ENCODE results near the gene TMEM259. TPM values are rescaled to one million over a fixed set of nuclear protein-coding genes. Genes with fewer than 3 reads are reported as not detected.
A peak's percentile ranks its signal among the peaks of the same experiment; 100 is the strongest.

TMEM259 gene
- total and polyA plus RNA-seq, 9 of the 15 experiments (the other 6 are each of a cell fraction or from before 2014, with no cell fraction given), result 0.52 to 231 (median 63.6) TPM

- no peak for TF ChIP-seq NR0B1 (IDR thresholded peaks at IDR 0.05; ENCODE audit: partially characterized antibody)
- 0 out of 2 replicates have a peak, but pooled peaks have one; percentile 41 for TF ChIP-seq PHB2 (IDR thresholded peaks at IDR 0.05; ENCODE audit: low read depth)
These were observed 2.5 kb downstream of the TMEM259 start (continued) for GRCh38 chr19:1018393-1018792.

DNA sequence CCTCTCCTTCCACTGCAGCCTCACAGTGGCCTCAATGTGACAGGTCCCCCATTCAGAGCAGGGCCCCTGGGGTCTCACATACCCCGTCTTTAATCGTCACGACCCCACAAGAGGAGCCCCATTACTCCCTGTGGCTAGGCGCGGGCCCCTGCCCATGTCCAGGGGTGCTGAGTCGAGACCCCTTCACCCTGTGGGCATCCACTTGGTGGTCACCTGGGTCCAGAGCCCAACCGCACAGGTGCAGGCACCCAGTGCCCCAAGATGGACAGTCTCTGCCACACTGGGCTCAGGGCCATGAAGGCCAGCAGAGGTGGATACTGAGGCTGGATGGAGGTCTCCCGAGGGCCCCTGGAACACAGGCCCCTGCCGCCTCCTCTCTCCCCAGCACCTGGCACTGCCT lies 3.0 kb downstream of the TMEM259 start:
- peaks cover 80% of the 10 kb centered on the region for H3K79me2 ChIP-seq (ENCODE audit: control insufficient read depth, insufficient read depth, low read length)
- in situ Hi-C loops (cut with MboI), result no loop called here
- no peaks in the 10 kb centered on the region for H3K9me3 ChIP-seq (replicated peaks; ENCODE audit: control insufficient read depth, insufficient read depth, low read depth, low read length)
- FAIRE-seq (no peak), ATAC-seq (no peak), DNase-seq (ENCODE audit: extremely low read depth in 1 of 4, low spot score in 3 of 4) (no peak)
- peaks cover 53% of the 10 kb centered on the region for H4K20me1 ChIP-seq (replicated peaks; ENCODE audit: control insufficient read depth, insufficient read depth, low read length)
- H3K27me3 ChIP-seq (ENCODE audit: control insufficient read depth in 2 of 2, insufficient read depth in 2 of 2, low read length in 2 of 2), result no peaks in the 10 kb centered on the region
- POLR2A ChIA-PET, result interaction anchor here (1.2 kb wide), 1 partner anchor 8 kb away, joined by 6 read pairs; the partner anchor contains the start of gene CNN2
- 58% methylated on average over 4 of the region's 9 CpGs for WGBS (ENCODE audit: insufficient coverage, low coverage, missing lambda C conversion rate)
- no peak overlapping the region for H2AFZ ChIP-seq (ENCODE audit: low read depth, low read length)
- H3K9ac ChIP-seq (ENCODE audit: insufficient read depth in 1 of 2, low read depth in 2 of 2, low read length in 2 of 2), result peak overlapping the region; percentile 42 to 94; a peak in 3 of 4 replicates
- peaks cover 67% of the 10 kb centered on the region; the same call in 2 of the 3 replicates for H3K36me3 ChIP-seq (ENCODE audit: control insufficient read depth, insufficient read depth, low read length)
- BruUV-seq (replicated peaks), result no TSS peak
- peak overlapping the region; percentile 64 for H3K4me2 ChIP-seq (ENCODE audit: insufficient read depth, low read length)
- H3K27ac ChIP-seq (ENCODE audit: extremely low read depth, low read depth, low read length), result peak overlapping the region; percentile 74
- CTCF ChIA-PET (ENCODE audit: low intra/inter-chr PET ratio), result no interaction called here
- peak overlapping the region; percentile 28; the same call in 1 of the 2 replicates for H3K4me3 ChIP-seq
- H3K9me1 ChIP-seq (ENCODE audit: control insufficient read depth, insufficient read depth, low read length), result peaks cover 16% of the 10 kb centered on the region
- H3K4me1 ChIP-seq (replicated peaks in 1 of 2; ENCODE audit: control insufficient read depth in 2 of 2, insufficient read depth in 2 of 2, low read length in 2 of 2), result peaks cover 27 to 92% of the 10 kb centered on the region in 2 experiments
- intact Hi-C loops (cut with micrococcal nuclease), result no loop called here
- 0 out of 2 replicates have a peak, but pooled peaks have one; percentile 8 for TF ChIP-seq PML (IDR thresholded peaks at IDR 0.05; ENCODE audit: low read length)
- no peak for TF ChIP-seq NR2C2 (CRISPR knock-in tag; IDR thresholded peaks at IDR 0.05)
- no peak for TF ChIP-seq NR2C2 (tag; IDR thresholded peaks at IDR 0.05)
- no peak for TF ChIP-seq ZNF77 (CRISPR knock-in tag; IDR thresholded peaks at IDR 0.05)
- TF ChIP-seq FOXA3 (CRISPR knock-in tag; conservative IDR thresholded peaks at IDR 0.05 in 1 of 2, IDR thresholded peaks at IDR 0.05 in 1 of 2), result no peak
- TF ChIP-seq RBFOX2 (IDR thresholded peaks at IDR 0.05; ENCODE audit: low read depth, low read length), result peak; percentile 47; the same call in 1 of the 2 replicates
- no peak for TF ChIP-seq CBX3 (IDR thresholded peaks at IDR 0.05; ENCODE audit: borderline replicate concordance in 1 of 2, low read length in 2 of 2)
- 0 out of 2 replicates have a peak, but pooled peaks have one; percentile 8 for TF ChIP-seq KAT7 (CRISPR knock-in tag; IDR thresholded peaks at IDR 0.05; ENCODE audit: borderline replicate concordance)
